Thyroid gland (tissue), 4 donors: Measurements from ENCODE around the gene RTP5.

Experiments
- POLR2A ChIP-seq, 2 donors: fragments of 450-650 bp; IDR thresholded peaks; one replicate each; pipeline ENCODE4 v1.6.1; 2017; ENCODE audit warnings: antibody characterized with exemption in 2 of 2, mild to moderate bottlenecking in 2 of 2, moderate library complexity in 1 of 2
- TF ChIP-seq, protein P1 (sequence below), 6 experiments: fragments of 200-600 bp in 3 of 6; fragments of 450-650 bp in 3 of 6; sonication (generic) in 3 of 6; IDR thresholded peaks; one replicate each; pipeline ENCODE4 v1.5.1; 2016 to 2019; ENCODE audit warnings: antibody characterized with exemption in 6 of 6, mild to moderate bottlenecking in 2 of 6, inconsistent platforms in 1 of 6, moderate library complexity in 1 of 6

DNA sequence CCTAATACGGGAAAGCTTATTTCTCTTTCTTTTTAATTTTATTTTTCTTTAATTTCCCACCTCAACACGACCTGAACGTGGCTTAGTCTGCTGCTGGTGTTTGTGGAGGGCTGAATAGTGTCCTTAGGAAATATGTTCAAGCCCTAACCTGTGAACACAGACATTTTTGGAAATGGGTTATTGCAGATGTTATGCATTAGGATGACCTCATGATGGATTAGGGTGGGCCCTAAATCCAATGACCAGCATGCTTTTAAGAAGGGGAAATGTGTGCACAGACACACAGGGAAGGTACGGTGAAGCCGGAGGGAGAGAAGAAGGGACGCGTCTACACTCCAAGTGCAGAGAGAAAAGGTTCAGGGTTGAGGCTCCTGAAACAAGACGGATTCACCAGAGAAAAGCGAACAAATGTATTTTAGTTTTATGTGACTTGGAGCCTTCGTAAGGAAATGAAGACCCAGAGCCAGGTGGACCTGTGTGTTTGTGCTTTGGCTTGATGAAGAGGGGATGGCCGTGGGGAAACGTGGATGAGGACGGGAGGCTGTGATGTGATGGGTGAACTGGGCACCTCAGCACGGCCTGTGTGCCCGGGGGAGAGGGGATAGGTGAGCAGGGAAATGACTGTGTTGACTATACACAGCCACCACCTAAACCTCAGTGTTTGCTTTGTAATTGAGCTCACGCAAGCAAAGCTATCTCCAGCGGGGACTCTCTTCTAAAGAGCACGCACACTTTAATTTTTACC is 37.5 kb downstream of the RTP5 start:
- TF ChIP-seq POLR2A (IDR thresholded peaks at IDR 0.05), result no peak
- TF ChIP-seq, protein P1, sequence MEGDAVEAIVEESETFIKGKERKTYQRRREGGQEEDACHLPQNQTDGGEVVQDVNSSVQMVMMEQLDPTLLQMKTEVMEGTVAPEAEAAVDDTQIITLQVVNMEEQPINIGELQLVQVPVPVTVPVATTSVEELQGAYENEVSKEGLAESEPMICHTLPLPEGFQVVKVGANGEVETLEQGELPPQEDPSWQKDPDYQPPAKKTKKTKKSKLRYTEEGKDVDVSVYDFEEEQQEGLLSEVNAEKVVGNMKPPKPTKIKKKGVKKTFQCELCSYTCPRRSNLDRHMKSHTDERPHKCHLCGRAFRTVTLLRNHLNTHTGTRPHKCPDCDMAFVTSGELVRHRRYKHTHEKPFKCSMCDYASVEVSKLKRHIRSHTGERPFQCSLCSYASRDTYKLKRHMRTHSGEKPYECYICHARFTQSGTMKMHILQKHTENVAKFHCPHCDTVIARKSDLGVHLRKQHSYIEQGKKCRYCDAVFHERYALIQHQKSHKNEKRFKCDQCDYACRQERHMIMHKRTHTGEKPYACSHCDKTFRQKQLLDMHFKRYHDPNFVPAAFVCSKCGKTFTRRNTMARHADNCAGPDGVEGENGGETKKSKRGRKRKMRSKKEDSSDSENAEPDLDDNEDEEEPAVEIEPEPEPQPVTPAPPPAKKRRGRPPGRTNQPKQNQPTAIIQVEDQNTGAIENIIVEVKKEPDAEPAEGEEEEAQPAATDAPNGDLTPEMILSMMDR (IDR thresholded peaks at IDR 0.05), result no peak
